K562 (cell line): Measurements from ENCODE around the gene CHN2.

Experiments used
- EGR1 ChIP-seq: fragments of 450-650 bp; conservative IDR thresholded peaks from 2 replicates; pipeline ENCODE4 v1.6.1; 2017; ENCODE audit warnings: mild to moderate bottlenecking
- LEF1 ChIP-seq: fragments of 450-650 bp; IDR thresholded peaks from 2 replicates; pipeline ENCODE4 v1.6.1; 2016; ENCODE audit warnings: mild to moderate bottlenecking
- MYNN ChIP-seq, 2 experiments: sonication (generic); formaldehyde crosslinking in 1 of 2; IDR thresholded peaks; 2 replicates each; pipeline versions ENCODE4 v1.5.0 to v1.6.1; 2016 to 2020; ENCODE audit warnings: antibody characterized with exemption in 1 of 2, missing genetic modification reagents in 1 of 2
- POLR2A ChIP-seq: fragments of 450-650 bp; conservative IDR thresholded peaks from 2 replicates; pipeline ENCODE4 v1.6.1; 2016
- ZNF561 ChIP-seq: fragments of 450-650 bp; formaldehyde crosslinking; conservative IDR thresholded peaks from 2 replicates; pipeline ENCODE4 v1.4.0; 2020; ENCODE audit warnings: mild to moderate bottlenecking, moderate library complexity
- TF ChIP-seq, protein P1 (sequence below), 3 experiments: IDR thresholded peaks in 2 of 3; conservative IDR thresholded peaks in 1 of 3; 2 replicates each; pipeline ENCODE4 v1.5.1; 2011 to 2012; ENCODE audit warnings: low read length in 3 of 3, mild to moderate bottlenecking in 3 of 3, control low read depth in 2 of 3, improper control_type of control experiment in 1 of 3, inconsistent platforms in 1 of 3, low read depth in 1 of 3, mixed read lengths in 1 of 3, moderate library complexity in 1 of 3; ENCODE audit not compliant: insufficient read depth in 2 of 3

DNA sequence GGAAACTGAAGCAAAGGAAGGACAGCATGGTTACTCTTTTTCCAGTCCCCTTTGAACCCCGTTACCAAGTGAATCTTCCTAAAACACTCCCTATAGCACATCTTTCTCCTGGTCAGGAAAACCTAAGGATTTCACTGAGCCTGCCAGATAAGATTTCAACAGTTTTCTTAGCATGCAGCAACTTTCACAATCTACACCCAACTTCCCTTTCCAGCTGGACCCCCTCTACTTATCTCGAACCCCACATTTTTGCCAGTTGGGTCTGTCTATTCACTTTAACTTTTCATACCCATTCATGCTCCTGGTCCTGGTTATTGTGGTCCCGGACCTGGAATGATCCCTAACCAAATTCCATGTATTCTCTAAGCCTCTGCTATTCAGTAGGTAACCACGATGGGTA lies 33.3 kb upstream of the CHN2 start:
- TF ChIP-seq ZNF561 (CRISPR knock-in tag) (no peak), EGR1 (no peak), POLR2A (no peak), MYNN (IDR thresholded peaks at IDR 0.05) (no peak), MYNN (CRISPR knock-in tag; IDR thresholded peaks at IDR 0.05) (no peak), LEF1 (no peak)
- TF ChIP-seq, protein P1, sequence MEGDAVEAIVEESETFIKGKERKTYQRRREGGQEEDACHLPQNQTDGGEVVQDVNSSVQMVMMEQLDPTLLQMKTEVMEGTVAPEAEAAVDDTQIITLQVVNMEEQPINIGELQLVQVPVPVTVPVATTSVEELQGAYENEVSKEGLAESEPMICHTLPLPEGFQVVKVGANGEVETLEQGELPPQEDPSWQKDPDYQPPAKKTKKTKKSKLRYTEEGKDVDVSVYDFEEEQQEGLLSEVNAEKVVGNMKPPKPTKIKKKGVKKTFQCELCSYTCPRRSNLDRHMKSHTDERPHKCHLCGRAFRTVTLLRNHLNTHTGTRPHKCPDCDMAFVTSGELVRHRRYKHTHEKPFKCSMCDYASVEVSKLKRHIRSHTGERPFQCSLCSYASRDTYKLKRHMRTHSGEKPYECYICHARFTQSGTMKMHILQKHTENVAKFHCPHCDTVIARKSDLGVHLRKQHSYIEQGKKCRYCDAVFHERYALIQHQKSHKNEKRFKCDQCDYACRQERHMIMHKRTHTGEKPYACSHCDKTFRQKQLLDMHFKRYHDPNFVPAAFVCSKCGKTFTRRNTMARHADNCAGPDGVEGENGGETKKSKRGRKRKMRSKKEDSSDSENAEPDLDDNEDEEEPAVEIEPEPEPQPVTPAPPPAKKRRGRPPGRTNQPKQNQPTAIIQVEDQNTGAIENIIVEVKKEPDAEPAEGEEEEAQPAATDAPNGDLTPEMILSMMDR (IDR thresholded peaks at IDR 0.05 in 2 of 3, conservative IDR thresholded peaks at IDR 0.05 in 1 of 3; ENCODE audit: insufficient read depth in 2 of 3, low read depth in 1 of 3, low read length in 3 of 3) = no peak
